Heart left ventricle (tissue), 16 donors: ENCODE data around the gene HMGCR. TPM values are rescaled to one million over a fixed set of nuclear protein-coding genes. Genes with fewer than 3 reads are reported as not detected.

Experiments used
- ATAC-seq, 4 donors: fragments of 200-7000 bp; cut with Tn5 transposase; one replicate each; pipeline ENCODE4 v1.9.1; 2020 to 2022; ENCODE audit warnings: moderate library complexity in 4 of 4, mild to moderate bottlenecking in 3 of 4, moderate number of reproducible peaks in 1 of 4
- DNase-seq, 5 donors: peaks; one replicate each; pipeline ENCODE4 v3.0.0-alpha.2; 2020
- H3K27ac ChIP-seq, 12 donors: fragments of 200-600 bp; sonication (generic) in 4 of 12; one replicate each; pipeline versions ENCODE4 v1.5.0 to v1.8.0; 2016 to 2022; ENCODE audit warnings: mild to moderate bottlenecking in 2 of 12
- H3K27me3 ChIP-seq, 9 donors: fragments of 200-600 bp; sonication (generic) in 2 of 9; one replicate each; pipeline versions ENCODE4 v1.5.1 to v1.8.0; 2016 to 2022; ENCODE audit warnings: mild to moderate bottlenecking in 3 of 9
- H3K36me3 ChIP-seq, 9 donors: fragments of 200-600 bp; sonication (generic) in 2 of 9; one replicate each; pipeline versions ENCODE4 v1.5.0 to v1.8.0; 2018 to 2022; ENCODE audit warnings: mild to moderate bottlenecking in 2 of 9
- H3K4me1 ChIP-seq, 12 donors: fragments of 200-600 bp; sonication (generic) in 4 of 12; one replicate each; pipeline versions ENCODE4 v1.5.0 to v1.8.0; 2016 to 2022; ENCODE audit warnings: mild to moderate bottlenecking in 3 of 12
- H3K4me3 ChIP-seq, 12 donors: fragments of 200-600 bp; sonication (generic) in 4 of 12; one replicate each; pipeline versions ENCODE4 v1.5.0 to v1.8.0; 2017 to 2022; ENCODE audit warnings: mild to moderate bottlenecking in 9 of 12, moderate library complexity in 4 of 12
- H3K9me3 ChIP-seq, 12 donors: fragments of 200-600 bp; sonication (generic) in 4 of 12; one replicate each; pipeline versions ENCODE4 v1.5.0 to v1.8.0; 2016 to 2022; ENCODE audit warnings: mild to moderate bottlenecking in 1 of 12
- CTCF ChIP-seq, 12 donors: fragments of 200-600 bp; sonication (generic) in 4 of 12; IDR thresholded peaks; one replicate each; pipeline versions ENCODE4 v1.5.0 to v1.8.0; 2018 to 2022; ENCODE audit warnings: antibody characterized with exemption in 12 of 12, mild to moderate bottlenecking in 5 of 12
- POLR2A ChIP-seq, 2 donors: fragments of 450-650 bp; IDR thresholded peaks; one replicate each; pipeline ENCODE4 v1.6.1; 2017; ENCODE audit warnings: antibody characterized with exemption in 2 of 2, mild to moderate bottlenecking in 2 of 2, moderate library complexity in 2 of 2
- WGBS, 4 donors: extraction: QIAGEN DNeasy Blood & Tissue Kit in 2 of 4; methylation state at CpG; one replicate each; pipeline versions ENCODE4 v1.1.5 to v1.1.7; 2013 to 2018; 5-methylcytosine and 5-hydroxymethylcytosine counted together
- intact Hi-C, 10 donors: fragments of 100-400 bp; cut with DNase I; formaldehyde crosslinking; loops; one replicate each; pipeline versions ENCODE4 v1.11.1 to v1.14.2; 2022
- polyA plus RNA-seq, 2 donors: library from polyadenylated mRNA; stranded (reverse); fragments of 200-250 nt; gene quantifications; one replicate each; pipeline ENCODE4 v1.2.3, GENCODE V29; 2013
- total RNA-seq, 9 donors: library from RNA; depleted of rRNA in 2 of 9; stranded (reverse); fragments of >200 nt in 2 of 9; fragmentation: NEBNext Ultra II Directional in 3 of 9; extraction: Animal tissue kit (Norgen Biotek cat#: 25700) in 3 of 9; gene quantifications; one replicate each; pipeline versions ENCODE4 v1.1.0 to v1.2.4, GENCODE V29; 2016 to 2023
- donor health status: ischemic (EF 13 %, LVEDD 7.1; RV severe dilation, severe dysfunction).
- donor health status: healthy with polysubstance abuse.
- donor health status: DM: no; HTN: yes; CAD: no.
- donor health status: DM: no; HTN: no; CAD: no.
- donor health status: ischemic (EF 25% LVEDD 6.9; RV normal size, moderate dysfunction).
- donor health status: ischemic (EF 25% LVEDD 5.7; RV mildly dilated, moderate dysfunction).
- donor health status: healthy.
- donor health status: DM: yes; HTN: yes; CAD: no.
- donor health status: ischemic (EF 35%, LVEDD 5.7; RV mildly dilated, moderate dysfunction).
- donor health status: nonischemic (EF 11% LVEDD 7.7; RV severe dilation, severe dysfunction).
- donor health status: DM: yes; HTN: yes; CAD: no.
- donor health status: PGD.
- donor health status: ischemic (EF 29% LVEDD 5.4; RV normal size, mild dysfunction).
- donor health status: nonischemic (EF 23%, LVEDD 6.1; RV moderate dilation, normal function).

Gene HMGCR
- total and polyA plus RNA-seq, 11 donors: 2.0 to 15.2 (median 11.4) TPM

- no peak for DNase-seq
- intact Hi-C loops: no loop called here
- H3K27me3 ChIP-seq: no peaks in the 10 kb centered on the region
- 87 to 92% (median 92%) methylated on average over 2 of the region's 2 CpGs for WGBS, 4 donors
- H3K9me3 ChIP-seq: no peaks in the 10 kb centered on the region
- peaks cover 0 to 100% (median 96%) of the 10 kb centered on the region in 9 donors for H3K36me3 ChIP-seq
- no peak for ATAC-seq
- H3K4me3 ChIP-seq: no peak overlapping the region
- no peaks in the 10 kb centered on the region for H3K4me1 ChIP-seq
- no peak for TF ChIP-seq POLR2A (IDR thresholded peaks at IDR 0.05)
- TF ChIP-seq CTCF (IDR thresholded peaks at IDR 0.05): no peak
- H3K27ac ChIP-seq: no peak overlapping the region
These were observed 12.6 kb downstream of the HMGCR start for GRCh38 chr5:75349663-75350062.

DNA sequence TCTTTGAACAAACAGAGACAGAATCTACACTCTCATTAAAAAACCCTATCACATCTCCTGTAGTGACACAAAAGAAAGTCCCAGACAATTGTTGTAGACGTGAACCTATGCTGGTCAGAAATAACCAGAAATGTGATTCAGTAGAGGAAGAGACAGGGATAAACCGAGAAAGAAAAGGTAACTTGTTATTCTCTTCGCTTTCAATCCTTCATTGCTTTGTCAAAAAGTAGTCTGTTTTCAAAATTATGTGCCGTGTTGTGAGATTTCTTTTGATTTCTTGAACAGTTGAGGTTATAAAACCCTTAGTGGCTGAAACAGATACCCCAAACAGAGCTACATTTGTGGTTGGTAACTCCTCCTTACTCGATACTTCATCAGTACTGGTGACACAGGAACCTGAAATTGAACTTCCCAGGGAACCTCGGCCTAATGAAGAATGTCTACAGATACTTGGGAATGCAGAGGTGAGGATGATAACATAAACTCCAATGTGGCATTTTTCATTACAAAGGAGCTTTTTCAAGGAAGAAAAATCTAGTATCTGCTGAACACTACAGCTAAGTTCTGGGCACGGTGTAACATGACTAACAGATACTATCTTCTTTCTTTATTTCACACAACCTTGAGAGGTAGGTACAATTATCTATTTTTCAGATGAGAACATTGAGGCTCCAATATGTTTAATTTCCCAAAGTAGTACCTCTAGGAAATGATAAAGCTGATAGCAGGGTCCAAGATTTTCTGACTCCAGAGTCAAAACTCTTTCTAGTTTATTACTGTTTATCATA is 14.3 kb downstream of the HMGCR start:
- Histone ChIP-seq H3K36me3 (peaks cover 0 to 100% (median 96%) of the 10 kb centered on the region in 9 donors), H3K4me3 (no peak overlapping the region), H3K4me1 (no peaks in the 10 kb centered on the region), H3K9me3 (no peaks in the 10 kb centered on the region), H3K27me3 (no peaks in the 10 kb centered on the region), H3K27ac (no peak overlapping the region)
- intact Hi-C loops: no loop called here
- no peak for TF ChIP-seq CTCF (IDR thresholded peaks at IDR 0.05)
- no peak for TF ChIP-seq POLR2A (IDR thresholded peaks at IDR 0.05)
- ATAC-seq: no peak
- 94 to 97% (median 95%) methylated on average over 7 of the region's 7 CpGs for WGBS, 4 donors
- no peak for DNase-seq

GRCh38 chr5:75355236-75355635 is 18.2 kb downstream of the HMGCR start:
- ATAC-seq (no peak), DNase-seq (no peak)
- Histone ChIP-seq H3K36me3 (peaks cover 0 to 100% (median 98%) of the 10 kb centered on the region in 9 donors), H3K4me3 (no peak overlapping the region), H3K4me1 (no peaks in the 10 kb centered on the region), H3K27ac (no peak overlapping the region), H3K27me3 (no peaks in the 10 kb centered on the region), H3K9me3 (no peaks in the 10 kb centered on the region)
- 81 to 90% (median 85%) methylated on average over 6 of the region's 6 CpGs for WGBS, 4 donors
- intact Hi-C loops: no loop called here
- TF ChIP-seq CTCF (IDR thresholded peaks at IDR 0.05): no peak
- TF ChIP-seq POLR2A (IDR thresholded peaks at IDR 0.05): no peak

GRCh38 chr5:75356719-75357118 is 19.7 kb downstream of the HMGCR start:
- H3K4me1 ChIP-seq: peaks cover 0 to 4% (median 0%) of the 10 kb centered on the region in 12 donors
- intact Hi-C loops: no loop called here
- no peak for ATAC-seq
- no peak for DNase-seq
- H3K36me3 ChIP-seq: peaks cover 0 to 100% (median 97%) of the 10 kb centered on the region in 9 donors
- no peaks in the 10 kb centered on the region for H3K27me3 ChIP-seq
- H3K27ac ChIP-seq: no peak overlapping the region
- 92 to 98% (median 95%) methylated on average over 7 of the region's 7 CpGs for WGBS, 4 donors
- TF ChIP-seq POLR2A (IDR thresholded peaks at IDR 0.05) (no peak), CTCF (IDR thresholded peaks at IDR 0.05) (no peak)
- H3K4me3 ChIP-seq: no peak overlapping the region
- no peaks in the 10 kb centered on the region for H3K9me3 ChIP-seq
